Measurements from ENCODE around the gene GSC2. TPM values are rescaled to one million over a fixed set of nuclear protein-coding genes. Genes with fewer than 3 reads are reported as not detected.
A peak's percentile ranks its signal among the peaks of the same experiment; 100 is the strongest.

GSC2 gene, protein sequence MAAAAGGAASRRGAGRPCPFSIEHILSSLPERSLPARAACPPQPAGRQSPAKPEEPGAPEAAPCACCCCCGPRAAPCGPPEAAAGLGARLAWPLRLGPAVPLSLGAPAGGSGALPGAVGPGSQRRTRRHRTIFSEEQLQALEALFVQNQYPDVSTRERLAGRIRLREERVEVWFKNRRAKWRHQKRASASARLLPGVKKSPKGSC
- total RNA-seq, result not detected

DNA sequence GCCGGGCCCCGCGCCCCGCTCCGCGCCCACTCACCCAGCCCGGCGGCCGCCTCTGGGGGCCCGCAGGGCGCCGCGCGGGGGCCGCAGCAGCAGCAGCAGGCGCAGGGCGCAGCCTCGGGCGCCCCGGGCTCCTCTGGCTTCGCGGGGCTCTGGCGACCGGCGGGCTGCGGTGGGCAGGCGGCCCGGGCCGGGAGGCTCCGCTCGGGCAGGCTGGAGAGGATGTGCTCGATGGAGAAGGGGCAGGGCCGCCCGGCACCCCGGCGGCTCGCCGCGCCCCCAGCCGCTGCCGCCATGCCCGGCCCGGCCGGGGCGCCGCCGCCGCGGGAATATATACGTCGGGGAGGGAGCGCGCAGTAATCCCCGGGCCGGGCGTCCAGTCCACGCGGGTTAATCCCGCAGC, at the start of gene GSC2:
TSS of gene GSC2 (minus strand) at position 302 of the 400 bp plus-strand sequence. CDS start at position 293, 9 bp downstream.
- intact Hi-C loops (cut with DNase I), result no loop called here
- DNase-seq (ENCODE audit: low spot score) (no peak), ATAC-seq (no peak)

GRCh38 chr22:19199479-19199878, 49.4 kb upstream of the GSC2 start:
- ATAC-seq (no peak), DNase-seq (ENCODE audit: low spot score) (no peak)
- intact Hi-C loops (cut with DNase I), result no loop called here

DNA sequence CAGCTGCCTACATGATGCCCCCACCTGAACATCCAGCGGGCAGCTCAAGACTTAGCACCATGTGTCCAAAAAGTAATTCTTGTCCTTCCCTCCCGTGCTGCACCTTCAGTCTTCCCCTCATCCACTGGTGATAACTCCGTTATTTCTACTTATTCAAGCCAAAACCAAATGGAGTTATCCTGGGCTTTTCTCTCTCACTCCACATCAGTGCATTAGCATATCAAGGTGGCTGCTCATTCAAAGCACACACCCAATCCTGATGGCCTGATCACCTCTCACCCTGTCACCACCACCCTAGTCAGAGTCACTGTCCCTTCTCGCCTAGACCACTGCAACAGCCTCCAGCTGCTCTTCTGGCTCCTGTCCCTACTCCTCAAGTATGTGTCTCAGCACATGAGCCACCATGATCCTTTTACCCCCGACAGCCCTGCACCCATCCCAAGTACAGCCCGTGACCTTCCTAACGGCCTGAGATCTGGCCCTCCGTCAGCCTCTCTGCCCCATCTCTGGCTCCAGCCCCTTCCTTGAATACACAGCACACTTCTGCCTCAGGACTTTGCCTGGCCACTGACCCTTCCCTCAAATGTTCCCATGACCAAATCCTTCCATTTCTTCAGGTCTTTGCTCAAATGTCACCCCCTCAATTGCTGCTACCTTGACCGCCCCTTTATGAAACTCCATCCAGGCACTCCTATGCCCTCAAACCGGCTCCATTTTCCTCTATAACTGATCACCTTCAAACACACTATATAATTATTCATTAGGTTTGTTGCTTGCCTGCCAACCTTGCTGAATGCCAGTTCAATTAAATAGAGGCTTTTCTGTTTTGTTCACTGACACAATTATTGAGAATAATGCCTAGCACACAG, 48.1 kb upstream of the GSC2 start:
- intact Hi-C loops (cut with DNase I), result no loop called here
- DNase-seq (ENCODE audit: low spot score) (no peak), ATAC-seq (no peak)

DNA sequence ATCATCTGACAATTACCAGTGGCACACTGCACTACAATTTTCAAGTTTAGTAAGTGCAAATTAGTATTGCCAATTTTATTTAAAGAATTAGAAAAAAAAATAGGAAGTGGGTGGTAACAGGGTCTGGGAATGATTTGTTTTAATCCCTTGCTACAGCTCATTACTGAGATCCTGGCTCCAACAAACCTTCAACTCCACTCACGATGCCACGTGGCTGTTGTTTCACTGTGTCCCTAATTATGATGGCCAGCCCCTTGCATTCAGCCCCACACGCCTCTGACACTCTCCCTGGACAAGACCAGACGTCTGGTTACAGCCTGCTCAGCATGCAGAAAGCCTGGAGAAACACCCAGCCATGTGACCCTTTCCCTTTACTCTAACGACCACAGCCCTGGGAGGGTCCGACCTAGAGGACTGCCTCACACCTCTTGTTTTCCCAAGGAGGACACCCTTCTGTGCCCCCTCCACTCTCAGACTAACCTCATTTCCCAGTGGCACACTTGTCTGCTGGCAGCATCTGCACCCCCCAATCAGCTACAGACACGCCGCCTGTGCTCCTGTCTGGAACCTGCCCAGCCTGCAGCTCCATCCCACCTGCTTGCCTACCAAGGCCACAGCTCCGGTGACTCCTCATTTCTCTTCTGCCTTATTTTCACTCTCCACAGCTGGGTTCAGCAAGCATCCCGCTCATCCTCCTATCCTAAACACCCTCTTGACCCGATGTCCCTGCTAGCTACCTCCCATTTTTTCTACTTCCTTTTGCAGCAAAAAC, 46.9 kb upstream of the GSC2 start:
- ATAC-seq (no peak), DNase-seq (ENCODE audit: low spot score) (no peak)
- intact Hi-C loops (cut with DNase I), result no loop called here

DNA sequence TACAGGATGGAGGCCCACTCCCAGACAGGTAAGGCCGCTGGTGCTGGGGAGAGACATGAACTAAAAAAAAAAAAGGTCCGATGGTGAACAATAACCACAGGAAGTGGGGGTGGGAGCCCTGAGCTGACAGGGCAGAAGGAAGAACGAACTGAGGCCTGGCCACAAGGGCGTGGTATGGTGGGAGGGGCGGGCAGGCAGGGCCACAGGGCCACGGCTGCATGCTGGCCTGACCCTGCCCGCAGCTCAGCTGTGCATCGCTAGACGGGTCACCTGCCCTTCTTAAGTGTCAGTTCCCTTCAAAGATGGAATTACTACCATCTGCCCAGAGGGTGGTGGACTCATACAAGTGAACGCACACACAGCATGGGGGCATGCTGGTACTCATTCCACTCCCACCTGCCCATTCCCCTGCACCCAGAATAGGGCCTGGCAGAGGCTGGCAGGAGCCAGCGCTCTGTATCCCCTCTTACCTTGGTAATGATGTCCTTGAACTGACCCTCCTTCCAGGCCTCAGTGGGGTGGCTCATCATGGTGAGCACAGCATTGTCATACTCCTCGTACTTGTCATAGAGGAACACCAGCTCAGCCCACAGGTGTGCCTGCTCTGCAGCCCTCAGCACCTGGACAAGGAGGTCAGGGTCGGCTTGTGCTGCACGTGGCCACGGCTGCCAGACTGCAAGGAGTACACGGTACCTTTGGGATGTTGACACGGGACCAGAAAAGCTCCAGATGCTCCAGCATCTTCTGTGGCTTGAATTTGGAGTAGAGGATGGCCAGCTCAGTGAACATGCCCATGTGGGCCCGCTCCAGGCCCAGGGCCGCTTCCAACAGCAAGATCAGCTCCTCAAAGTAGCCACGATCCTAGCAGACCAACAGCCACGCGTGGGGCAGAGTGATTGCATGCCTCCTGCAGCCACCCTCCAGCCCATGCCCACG, 46.0 kb upstream of the GSC2 start:
- DNase-seq (ENCODE audit: low spot score) (no peak), ATAC-seq (no peak)
- intact Hi-C loops (cut with DNase I), result no loop called here

GRCh38 chr22:19194766-19195536, 44.9 kb upstream of the GSC2 start:
- DNase-seq (ENCODE audit: low spot score) (no peak), ATAC-seq (no peak)
- intact Hi-C loops (cut with DNase I), result no loop called here

GRCh38 chr22:19193879-19194278, 43.8 kb upstream of the GSC2 start:
- ATAC-seq, result no peak

DNA sequence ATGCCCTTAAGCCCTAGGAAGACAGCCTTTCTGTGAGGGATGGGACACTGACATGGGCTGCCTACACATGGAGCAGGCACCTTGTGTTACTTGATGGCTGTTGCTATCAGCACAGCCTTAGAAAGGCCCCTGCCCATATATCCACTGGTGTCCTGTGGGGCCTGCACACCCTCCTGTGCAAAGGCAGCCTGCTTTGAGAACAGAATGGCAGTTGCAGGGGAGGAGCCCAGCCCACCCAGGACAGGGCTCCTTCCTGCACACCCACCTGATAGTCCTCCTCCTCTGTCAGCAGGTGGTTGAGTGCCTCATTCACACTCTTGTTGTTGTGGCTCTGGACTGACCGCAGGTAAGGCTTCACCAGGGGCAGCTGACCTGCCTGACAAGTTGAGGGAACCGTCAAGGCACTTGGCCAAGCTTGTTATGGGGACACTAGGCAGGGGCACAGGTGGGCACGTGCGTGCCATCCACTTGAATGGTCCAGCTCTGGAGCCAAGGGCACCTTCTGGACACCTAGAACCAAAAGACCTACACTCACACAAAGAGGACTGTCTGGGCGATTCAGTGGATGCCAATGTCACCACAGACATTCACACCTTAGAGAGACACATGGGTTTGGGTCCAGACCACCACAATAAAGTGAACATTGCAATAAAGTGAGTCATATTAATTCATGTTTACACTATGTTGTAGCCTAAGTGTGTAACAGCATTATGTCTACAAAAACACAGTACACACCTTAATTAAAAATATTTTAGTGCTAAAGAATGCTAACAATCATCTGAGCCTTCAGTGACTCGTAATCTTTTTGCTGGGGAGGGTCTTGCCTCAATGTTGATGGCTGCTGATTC, 37.8 kb upstream of the GSC2 start:
- intact Hi-C loops (cut with DNase I), result no loop called here
- DNase-seq (ENCODE audit: low spot score), result no peak
- ATAC-seq, result no peak

More at GRCh38 chr22:19193879-19194278, 43.8 kb upstream of the GSC2 start:
- intact Hi-C loops (cut with DNase I), result no loop called here
- no peak for DNase-seq (ENCODE audit: low spot score)

GRCh38 chr22:19184276-19184997, 34.3 kb upstream of the GSC2 start:
- no peak for ATAC-seq
- intact Hi-C loops (cut with DNase I), result no loop called here
- no peak for DNase-seq (ENCODE audit: low spot score)

GRCh38 chr22:19183216-19183615, 33.1 kb upstream of the GSC2 start:
- intact Hi-C loops (cut with DNase I), result no loop called here
- DNase-seq (ENCODE audit: low spot score) (no peak), ATAC-seq (no peak)

- intact Hi-C loops (cut with DNase I), result no loop called here
- DNase-seq (ENCODE audit: low spot score) (no peak), ATAC-seq (no peak)
These were observed 32.5 kb upstream of the GSC2 start for GRCh38 chr22:19182472-19183157.

DNA sequence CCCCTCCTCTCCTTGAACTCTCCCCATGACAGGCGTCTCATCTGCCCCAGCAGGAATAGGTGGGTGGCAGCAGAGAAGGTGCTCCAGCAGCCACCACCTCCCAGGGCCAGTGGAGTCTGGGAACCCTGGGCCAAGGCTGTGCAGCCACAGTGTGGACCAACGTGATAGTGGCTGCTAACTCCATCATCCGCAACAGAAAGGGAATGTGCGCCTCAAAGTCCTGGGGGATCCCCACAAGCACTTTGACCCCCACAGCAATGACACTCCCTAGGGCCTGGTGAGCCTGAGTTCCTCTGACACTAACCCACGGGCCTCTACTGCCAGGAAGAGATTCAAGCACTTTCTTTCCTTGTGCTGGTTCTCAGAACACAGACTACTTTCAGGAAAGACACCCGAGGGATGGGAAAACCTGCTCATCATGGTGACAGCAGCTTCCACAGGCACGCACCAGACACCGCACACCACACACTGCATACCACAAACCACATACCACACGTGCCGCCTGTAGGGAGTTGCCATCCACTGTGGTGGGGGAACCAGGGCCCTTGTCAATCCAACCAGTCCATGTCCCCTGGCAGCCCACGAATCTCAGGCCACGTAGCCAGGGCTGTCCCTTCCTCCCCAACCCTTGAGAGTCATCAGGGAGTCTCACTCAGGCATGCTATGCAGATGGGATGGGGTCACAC, 31.8 kb upstream of the GSC2 start:
- intact Hi-C loops (cut with DNase I), result no loop called here
- no peak for DNase-seq (ENCODE audit: low spot score)
- no peak for ATAC-seq

GRCh38 chr22:19180740-19181410, 30.8 kb upstream of the GSC2 start:
- intact Hi-C loops (cut with DNase I), result no loop called here
- DNase-seq (ENCODE audit: low spot score), result no peak
- no peak for ATAC-seq

GRCh38 chr22:19180234-19180633, 30.1 kb upstream of the GSC2 start:
- intact Hi-C loops (cut with DNase I), result no loop called here
- ATAC-seq, result no peak
- DNase-seq (ENCODE audit: low spot score), result no peak

DNA sequence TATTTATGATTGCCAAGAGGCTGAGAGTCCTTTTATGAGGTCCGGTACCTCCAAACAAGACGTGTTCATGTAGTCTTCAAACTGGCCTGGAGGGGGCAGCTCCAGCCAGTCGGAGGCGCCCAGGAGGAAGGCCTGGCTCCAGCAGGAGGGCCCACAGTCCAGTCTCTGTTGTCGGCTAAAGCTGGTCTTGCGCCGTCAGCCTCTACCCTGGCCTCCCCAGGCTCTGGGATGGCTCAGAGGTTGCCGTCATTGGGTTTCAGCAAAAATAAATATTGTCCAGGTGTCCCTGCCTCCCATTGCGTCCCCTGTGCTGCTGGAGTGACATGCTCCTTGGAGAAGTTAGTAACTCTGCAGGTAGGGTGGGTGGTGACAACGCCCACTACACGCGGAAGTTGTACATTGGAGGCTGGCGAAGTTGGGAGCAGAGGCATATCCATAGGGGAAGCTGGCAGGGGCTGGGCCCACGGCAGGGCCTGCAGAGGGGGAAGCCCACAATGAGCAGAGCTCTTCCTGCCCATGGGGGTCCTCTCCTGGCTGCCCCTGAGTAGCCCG, 29.5 kb upstream of the GSC2 start:
- intact Hi-C loops (cut with DNase I), result no loop called here
- ATAC-seq (peak; percentile 83), DNase-seq (ENCODE audit: low spot score) (peak; percentile 82)

Data from sciatic nerve (tissue), 2 donors.